ENCODE results near the gene PAIP2. TPM values are rescaled to one million over a fixed set of nuclear protein-coding genes. Genes with fewer than 3 reads are reported as not detected.

PAIP2 gene
- total RNA-seq, 8 experiments from 2014 or later, result 56.6 to 145 (median 109) TPM

DNA sequence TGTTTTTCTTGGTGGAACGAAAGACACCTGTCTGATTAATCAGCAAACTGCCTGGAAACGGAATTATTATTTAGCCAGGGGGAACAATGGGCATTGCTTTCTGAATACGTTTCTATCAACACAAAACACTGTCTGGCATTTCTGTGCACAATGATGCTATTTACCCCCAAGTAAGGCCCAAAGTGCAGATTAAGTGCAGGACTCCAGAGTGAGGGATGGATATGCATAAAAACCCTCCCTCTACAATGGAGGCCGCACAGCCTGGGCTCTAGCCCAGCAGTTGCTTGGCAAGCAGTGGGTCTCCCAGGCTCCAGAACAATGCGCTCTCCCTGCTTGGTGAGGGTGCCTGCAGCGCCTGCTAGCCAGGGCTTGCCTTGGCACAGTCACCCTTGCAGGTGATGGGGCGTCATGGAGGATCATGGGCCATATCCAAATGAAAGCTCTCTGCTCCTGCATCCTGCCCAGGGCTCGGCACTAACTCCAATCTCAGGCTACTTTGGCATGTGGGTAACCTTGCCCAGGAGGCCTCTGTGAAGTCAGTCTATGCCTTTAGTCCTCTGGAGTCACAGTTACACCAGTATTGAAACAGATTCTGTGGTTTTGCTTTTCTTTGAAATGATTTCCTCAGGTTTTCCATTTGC is 73.7 kb downstream of the PAIP2 start:
- in situ Hi-C loops (cut with MboI; ENCODE audit: low pct_unique_long_range_greater_than_20kb in 2 of 9, low sequenced_read_pairs in 9 of 9, unreplicated experiment in 9 of 9), result no loop called here
- no peak overlapping the region for H3K4me3 ChIP-seq
- no peak overlapping the region for H3K27ac ChIP-seq
- peak in 6 of 8 experiments; percentile 36 to 92 (median 68) for ATAC-seq (replicated peaks in 6 of 8)
- WGBS, 10 experiments, result 40 to 92% (median 76%) methylated on average over 1 to 6 of the region's 8 CpGs
- H3K4me1 ChIP-seq (replicated peaks in 1 of 2), result peaks cover 14 to 21% of the 10 kb centered on the region in 2 donors

DNA sequence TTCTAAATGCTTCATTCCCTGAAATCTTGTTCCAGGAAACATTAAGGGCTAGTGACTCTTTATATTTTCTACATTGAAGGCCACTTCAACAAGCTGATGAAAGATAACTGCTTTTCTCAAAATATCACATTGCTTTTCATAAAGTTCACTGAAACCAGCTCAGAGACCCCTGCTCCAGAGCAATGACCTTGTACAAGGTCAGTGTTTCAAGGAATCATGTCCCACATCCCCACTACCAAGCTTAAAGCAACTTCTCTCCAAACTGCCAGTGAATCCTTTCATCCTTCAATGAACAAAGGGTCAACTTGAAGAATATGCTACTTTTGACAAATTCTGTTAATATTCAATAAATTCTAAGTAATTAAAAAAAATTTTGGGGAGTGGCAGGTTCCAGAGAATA is 74.2 kb downstream of the PAIP2 start:
- H3K27ac ChIP-seq, result no peak overlapping the region
- in situ Hi-C loops (cut with MboI; ENCODE audit: low pct_unique_long_range_greater_than_20kb in 2 of 9, low sequenced_read_pairs in 9 of 9, unreplicated experiment in 9 of 9), result no loop called here
- H3K4me3 ChIP-seq, result no peak overlapping the region
- H3K4me1 ChIP-seq (replicated peaks in 1 of 2), result peaks cover 14 to 20% of the 10 kb centered on the region in 2 donors
- ATAC-seq (replicated peaks in 6 of 8), result no peak

DNA sequence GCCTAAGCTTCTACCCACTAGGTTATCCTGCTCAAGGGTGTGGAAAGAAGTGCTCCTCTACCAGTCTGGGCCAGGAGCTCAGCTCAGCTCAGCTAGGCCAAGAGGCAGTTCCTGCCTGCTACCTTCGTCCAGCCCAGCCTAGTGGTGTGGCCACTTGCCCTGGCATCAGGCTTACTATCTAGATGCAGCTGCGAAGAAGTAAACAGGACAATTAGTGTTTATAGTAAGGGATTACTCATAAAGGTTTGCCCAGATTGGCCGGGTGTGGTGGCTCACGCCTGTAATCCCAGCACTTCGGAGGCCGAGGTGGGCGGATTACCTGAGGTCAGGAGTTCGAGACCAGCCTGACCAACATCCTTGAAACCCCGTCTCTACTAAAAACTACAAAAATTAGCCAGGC is 75.0 kb downstream of the PAIP2 start:
- Histone ChIP-seq H3K27ac (no peak overlapping the region), H3K4me1 (replicated peaks in 1 of 2) (peaks cover 12 to 14% of the 10 kb centered on the region in 2 donors), H3K4me3 (no peak overlapping the region)
- in situ Hi-C loops (cut with MboI; ENCODE audit: low pct_unique_long_range_greater_than_20kb in 2 of 9, low sequenced_read_pairs in 9 of 9, unreplicated experiment in 9 of 9), result no loop called here
- WGBS, 10 experiments, result 91 to 100% (median 95%) methylated on average over 1 to 8 of the region's 9 CpGs; no CpG with 5 or more reads in 3 of the 10 experiments
- no peak for ATAC-seq (replicated peaks in 6 of 8)

DNA sequence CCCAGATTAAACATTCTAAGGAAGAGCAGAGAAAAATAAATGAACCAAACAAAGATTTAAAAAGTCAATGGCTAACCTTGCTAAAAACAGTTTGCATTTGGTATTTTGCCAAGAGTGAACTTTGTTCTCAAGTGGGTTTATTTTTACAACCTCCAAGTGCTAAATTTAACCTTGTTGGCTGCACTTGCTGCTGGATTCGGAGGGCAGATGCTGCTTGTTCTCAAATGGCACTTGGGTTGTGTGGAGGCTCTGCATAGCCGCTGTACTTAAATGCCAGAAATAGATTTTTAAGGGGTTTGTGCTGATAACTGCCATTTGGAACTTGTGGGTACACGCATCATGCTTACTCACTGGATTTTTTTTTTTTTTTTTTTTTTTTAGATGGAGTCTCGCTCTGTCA is 75.6 kb downstream of the PAIP2 start:
- no peak overlapping the region for H3K27ac ChIP-seq
- no peak overlapping the region for H3K4me3 ChIP-seq
- 50 to 100% (median 84%) methylated on average over 1 to 4 of the region's 4 CpGs; no CpG with 5 or more reads in 1 of the 10 experiments for WGBS, 10 experiments
- ATAC-seq (replicated peaks in 6 of 8), result no peak
- peaks cover 11 to 14% of the 10 kb centered on the region in 2 donors for H3K4me1 ChIP-seq (replicated peaks in 1 of 2)
- in situ Hi-C loops (cut with MboI; ENCODE audit: low pct_unique_long_range_greater_than_20kb in 2 of 9, low sequenced_read_pairs in 9 of 9, unreplicated experiment in 9 of 9), result no loop called here

DNA sequence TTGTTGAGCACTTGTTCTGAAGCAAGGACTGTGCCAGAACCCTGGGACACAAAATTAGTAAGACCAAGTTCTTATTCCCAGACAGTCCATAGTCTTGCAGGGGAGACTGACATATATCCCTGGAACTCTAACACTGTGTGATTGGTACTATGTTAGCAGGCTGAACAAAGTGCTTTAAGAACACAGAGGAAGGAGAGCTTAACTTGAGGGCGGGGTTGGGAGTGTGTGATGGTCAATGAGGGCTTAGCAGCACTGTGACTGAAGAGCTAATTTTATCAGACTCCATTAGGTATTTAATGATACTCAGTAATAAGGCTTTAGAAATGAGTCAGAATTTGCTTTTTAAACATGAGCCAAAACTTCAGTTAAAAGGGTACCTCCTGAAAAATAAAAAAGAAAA is 77.1 kb downstream of the PAIP2 start:
- ATAC-seq (replicated peaks in 6 of 8), result no peak
- 43 to 100% (median 77%) methylated on average over 1 of the region's 1 CpG; no CpG with 5 or more reads in 2 of the 10 experiments for WGBS, 10 experiments
- no peak overlapping the region for H3K4me3 ChIP-seq
- peaks cover 11 to 18% of the 10 kb centered on the region in 2 donors for H3K4me1 ChIP-seq (replicated peaks in 1 of 2)
- H3K27ac ChIP-seq, result no peak overlapping the region
- in situ Hi-C loops (cut with MboI; ENCODE audit: low pct_unique_long_range_greater_than_20kb in 2 of 9, low sequenced_read_pairs in 9 of 9, unreplicated experiment in 9 of 9), result no loop called here

Other genes with a start within 250 kb of the PAIP2 start
- gene SIL1, start 143.5 kb upstream of the PAIP2 start, total RNA-seq, result 100 to 1,000 TPM in 2 of 8 experiments, 10 to 100 TPM in 6; 16.4 to 196 (median 54.6) TPM
- 100 to 1,000 TPM; 180 to 596 (median 433) TPM for gene MATR3, start 48.1 kb upstream of the PAIP2 start, total RNA-seq
- 1 to 10 TPM in 5 of 8 experiments, under 1 TPM in 3; 0.25 to 4.1 (median 1.1) TPM for gene SLC23A1, start 41.4 kb downstream of the PAIP2 start, total RNA-seq
- under 1 TPM; 0.18 to 0.97 (median 0.44) TPM for gene MZB1, start 48.1 kb downstream of the PAIP2 start, total RNA-seq
- gene PROB1, start 53.2 kb downstream of the PAIP2 start, total RNA-seq, result 1 to 10 TPM in 5 of 8 experiments, under 1 TPM in 3; 0.56 to 3.8 (median 1.3) TPM
- 10 to 100 TPM in 5 of 8 experiments, 1 to 10 TPM in 3; 8.3 to 13.2 (median 10.5) TPM for gene SPATA24, start 62.2 kb downstream of the PAIP2 start, total RNA-seq
- 10 to 100 TPM in 5 of 8 experiments, 1 to 10 TPM in 3; 4.6 to 26.3 (median 20.5) TPM for gene DNAJC18, start 97.7 kb downstream of the PAIP2 start, total RNA-seq
- 1 to 10 TPM in 1 of 8 experiments, not detected in 7; 2.0 TPM for gene ECSCR, start 120.9 kb downstream of the PAIP2 start, total RNA-seq
- gene SMIM33, start 129.2 kb downstream of the PAIP2 start, total RNA-seq, result under 1 TPM in 7 of 8 experiments, not detected in 1; 0.07 to 0.66 (median 0.15) TPM
- gene STING1, start 140.9 kb downstream of the PAIP2 start, total RNA-seq, result 10 to 100 TPM in 4 of 8 experiments, under 1 TPM in 4; 0.16 to 30.3 (median 13.0) TPM
- gene UBE2D2, start 219.5 kb downstream of the PAIP2 start, total RNA-seq, result 100 to 1,000 TPM in 4 of 8 experiments, 10 to 100 TPM in 4; 66.9 to 164 (median 102) TPM

Measured in motor neuron (in vitro differentiated cells).